SKM-1 treated with dmso at 0.1 percent for 144 hours (cell line): Measurements from ENCODE around the gene GPR132.
A peak's percentile ranks its signal among the peaks of the same experiment; 100 is the strongest.
"Not testable (repeated sequence)": the region's sequence is repeated elsewhere in the genome, so short reads cannot be mapped to it uniquely, and the experiment has no call there.

Source experiments
- DNase-seq: peaks from one replicate; lab custom pipeline; 2025; ENCODE audit not compliant: unreplicated experiment; lab: John Stamatoyannopoulos, UW

GPR132 gene, protein sequence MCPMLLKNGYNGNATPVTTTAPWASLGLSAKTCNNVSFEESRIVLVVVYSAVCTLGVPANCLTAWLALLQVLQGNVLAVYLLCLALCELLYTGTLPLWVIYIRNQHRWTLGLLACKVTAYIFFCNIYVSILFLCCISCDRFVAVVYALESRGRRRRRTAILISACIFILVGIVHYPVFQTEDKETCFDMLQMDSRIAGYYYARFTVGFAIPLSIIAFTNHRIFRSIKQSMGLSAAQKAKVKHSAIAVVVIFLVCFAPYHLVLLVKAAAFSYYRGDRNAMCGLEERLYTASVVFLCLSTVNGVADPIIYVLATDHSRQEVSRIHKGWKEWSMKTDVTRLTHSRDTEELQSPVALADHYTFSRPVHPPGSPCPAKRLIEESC

DNA sequence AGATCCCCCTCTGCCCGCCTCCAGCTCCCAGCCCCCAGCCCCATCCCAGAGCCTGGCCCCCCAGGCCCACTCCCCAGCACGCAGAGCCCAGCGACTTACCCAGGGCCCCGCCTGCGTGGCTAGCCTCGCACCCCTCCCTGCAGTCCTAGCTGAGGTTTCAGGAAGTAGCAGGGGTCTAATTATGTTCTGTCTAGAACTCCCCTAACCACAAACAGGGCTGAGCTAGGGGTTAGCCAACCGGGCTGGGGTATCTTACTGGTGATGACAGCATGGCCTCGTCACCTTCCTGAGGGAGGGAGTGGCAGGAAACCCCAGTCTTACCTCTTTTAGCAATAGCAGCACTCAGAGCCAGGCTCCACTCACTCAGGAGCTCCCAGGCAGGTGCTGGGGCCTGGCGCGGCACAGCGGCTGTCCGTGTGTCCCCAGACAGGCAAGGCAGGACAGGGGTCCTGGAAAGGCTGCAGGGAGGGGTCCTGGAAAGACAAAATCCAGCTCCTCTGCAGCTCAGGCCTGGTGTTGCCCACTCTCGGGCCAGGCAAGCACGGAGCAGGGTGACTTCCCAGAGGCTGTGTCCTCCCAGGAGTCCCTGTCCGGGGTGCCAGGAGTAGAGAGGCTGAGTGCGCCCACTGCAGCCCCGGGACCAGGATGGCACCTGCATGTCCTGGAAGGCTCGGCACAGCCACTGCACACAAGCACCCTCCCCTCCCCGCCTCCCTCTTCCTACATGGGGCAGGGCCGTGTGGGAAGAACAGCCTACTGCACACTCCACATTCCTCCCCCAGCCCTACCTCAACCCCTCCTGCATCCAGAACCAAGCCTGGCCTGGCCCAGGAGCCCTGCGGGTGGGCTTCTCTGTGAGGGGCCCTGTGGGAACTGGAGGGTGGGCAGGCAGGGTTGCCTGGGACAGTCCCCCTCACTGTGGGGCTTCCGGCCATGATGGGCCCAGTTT, at the start of gene GPR132:
GPR132 (minus strand) TSS at position 151 of the 949 bp plus-strand sequence. CDS start 10,010 bp downstream, outside the sequence.
- DNase-seq = peak; percentile 91

DNA sequence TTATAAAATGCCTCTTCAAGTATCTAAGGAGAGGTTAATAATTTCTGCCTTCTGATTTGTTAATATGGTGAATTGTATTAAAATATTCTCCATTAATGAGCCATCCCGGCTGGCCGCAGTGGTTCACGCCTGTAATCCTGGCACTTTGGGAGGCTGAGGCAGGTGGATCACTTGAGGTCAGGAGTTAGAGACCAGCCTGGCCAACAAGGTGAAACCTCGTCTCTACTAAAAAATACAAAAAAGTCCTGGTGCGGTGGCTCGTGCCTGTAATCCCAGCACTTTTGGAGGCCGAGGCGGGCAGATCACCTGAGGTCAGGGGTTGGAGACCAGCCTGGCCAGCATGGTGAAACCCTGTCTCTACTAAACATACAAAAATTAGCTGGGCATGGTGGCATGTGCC, 44.0 kb upstream of the GPR132 start:
- not testable (repeated sequence) for DNase-seq

DNA sequence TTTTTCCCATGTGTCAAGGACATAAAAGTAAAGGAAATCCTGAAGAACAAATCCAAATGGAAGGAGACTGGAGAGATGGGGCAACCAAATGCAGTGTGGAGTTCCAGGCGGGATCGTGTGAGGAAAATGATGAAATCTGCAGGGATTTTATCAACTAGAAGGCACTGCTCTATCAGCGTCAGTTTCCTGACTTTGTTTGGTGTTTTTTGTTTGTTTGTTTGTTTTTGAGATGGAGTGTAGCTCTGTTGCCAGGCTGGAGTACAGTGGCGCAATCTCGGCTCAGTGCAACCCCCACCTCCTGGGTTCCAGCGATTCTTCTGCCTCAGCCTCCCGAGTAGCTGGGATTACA, 43.3 kb upstream of the GPR132 start:
- DNase-seq = no peak

DNA sequence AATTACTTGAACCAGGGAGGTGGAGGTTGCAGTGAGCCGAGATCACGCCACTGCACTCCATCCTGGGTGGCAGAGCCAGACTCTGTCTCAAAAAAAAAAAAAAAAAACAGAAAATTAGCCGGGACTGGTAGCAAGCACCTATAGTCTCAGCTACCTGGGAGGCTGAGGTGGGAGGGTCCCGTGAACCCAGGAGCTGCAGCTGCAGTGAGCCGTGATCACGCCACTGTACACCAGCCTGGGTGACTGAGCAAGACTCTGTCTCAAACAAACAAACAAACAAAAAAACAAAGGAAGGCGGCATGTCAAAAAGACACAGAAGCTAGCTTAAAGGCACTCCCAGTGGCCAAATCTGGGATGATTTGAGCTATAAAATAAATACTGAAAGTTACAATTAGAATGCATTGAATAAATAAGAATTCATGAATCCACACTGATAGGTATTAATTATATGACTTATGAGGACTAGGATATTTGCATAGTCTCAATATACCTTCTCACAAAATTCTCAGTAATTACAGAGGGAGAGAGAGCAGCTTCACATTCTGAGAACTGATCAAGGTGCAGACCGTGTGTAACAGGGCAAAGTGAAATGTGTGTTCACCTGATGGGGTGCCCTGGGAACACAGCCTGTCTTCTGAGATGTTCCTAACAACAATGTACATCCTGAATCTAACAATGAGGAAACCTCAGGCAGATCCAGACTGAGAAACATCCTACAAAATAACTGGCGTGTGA, 42.7 kb upstream of the GPR132 start:
- no peak for DNase-seq

DNA sequence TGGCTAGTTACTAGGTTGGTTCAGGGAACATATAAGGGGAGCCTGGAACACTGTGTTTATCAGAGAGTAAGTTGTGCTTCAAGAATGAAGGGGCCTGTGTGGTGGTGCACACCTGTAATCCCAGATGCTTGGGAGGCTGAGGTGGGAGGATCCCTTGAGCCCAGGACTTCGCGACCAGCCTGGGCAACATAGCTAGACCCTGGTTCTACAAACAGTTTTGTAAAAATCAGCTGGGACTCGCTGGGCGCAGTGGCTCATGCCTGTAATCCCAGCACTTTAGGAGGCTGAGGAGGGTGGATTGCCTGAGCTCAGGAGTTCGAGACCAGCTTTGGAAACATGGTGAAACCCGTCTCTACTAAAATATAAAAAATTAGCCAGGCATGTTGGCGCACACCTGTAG, 42.1 kb upstream of the GPR132 start:
- DNase-seq = no peak

DNA sequence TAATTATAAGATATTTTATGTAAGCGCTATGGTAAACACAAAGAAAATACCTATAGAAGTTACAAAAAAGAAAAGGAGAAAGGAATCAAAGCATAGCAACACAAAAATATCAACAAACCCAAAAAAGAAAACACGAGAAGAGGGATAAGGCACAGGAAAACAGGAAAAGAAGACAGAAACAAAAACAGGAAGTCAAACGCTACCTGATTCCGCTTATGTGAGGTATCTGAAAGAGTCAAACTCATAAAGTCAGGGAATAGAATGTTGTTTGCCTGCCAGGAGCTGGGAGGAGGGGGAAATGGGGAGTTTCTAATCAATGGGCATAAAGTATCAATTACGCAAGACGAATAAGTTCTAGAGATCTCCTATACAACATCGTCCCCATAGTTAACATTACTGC, 39.9 kb upstream of the GPR132 start:
- no peak for DNase-seq

DNA sequence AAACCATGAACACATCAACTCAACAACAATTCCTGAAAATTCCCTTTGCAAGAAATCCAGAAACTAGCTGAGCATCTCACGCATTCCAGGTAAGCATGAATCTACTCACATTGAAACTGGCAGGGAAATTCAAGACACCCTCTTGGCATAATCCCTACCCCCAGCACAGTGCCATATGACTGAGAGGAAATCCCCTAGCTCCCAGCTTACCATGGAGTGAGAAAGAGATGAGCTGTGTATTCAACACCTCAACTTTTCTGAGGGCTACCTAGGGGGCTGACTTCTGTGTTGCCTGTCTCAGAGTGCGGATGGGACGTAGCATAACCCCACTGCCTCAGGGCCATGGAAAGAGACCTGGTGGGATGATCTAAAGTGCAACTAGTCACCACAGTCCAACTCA, 37.7 kb upstream of the GPR132 start:
- DNase-seq = no peak

DNA sequence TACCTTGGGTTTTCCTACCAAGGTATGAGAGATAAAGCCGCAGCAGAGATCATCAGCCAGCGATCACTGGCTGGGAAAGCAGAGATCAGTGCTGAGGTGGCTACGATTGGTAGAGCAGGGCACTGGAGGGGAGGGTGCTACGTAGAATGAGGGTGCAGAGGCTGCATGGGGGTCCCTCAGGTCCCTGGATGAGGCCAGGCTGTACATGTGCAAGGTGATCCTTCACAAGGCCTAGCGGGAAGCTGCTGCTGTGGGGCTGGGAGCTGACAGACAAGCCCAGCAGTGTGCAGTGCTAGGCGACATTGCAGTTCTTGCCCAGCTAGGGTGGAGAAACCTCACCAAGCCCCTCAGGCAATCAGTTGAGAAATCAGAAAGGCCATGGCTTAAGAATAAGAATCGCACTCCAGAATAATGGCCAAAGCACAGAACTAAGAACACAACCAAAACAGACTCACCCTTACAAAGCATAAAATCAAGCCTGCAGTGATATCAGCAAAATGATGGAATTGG, 37.2 kb upstream of the GPR132 start:
- no peak for DNase-seq

DNA sequence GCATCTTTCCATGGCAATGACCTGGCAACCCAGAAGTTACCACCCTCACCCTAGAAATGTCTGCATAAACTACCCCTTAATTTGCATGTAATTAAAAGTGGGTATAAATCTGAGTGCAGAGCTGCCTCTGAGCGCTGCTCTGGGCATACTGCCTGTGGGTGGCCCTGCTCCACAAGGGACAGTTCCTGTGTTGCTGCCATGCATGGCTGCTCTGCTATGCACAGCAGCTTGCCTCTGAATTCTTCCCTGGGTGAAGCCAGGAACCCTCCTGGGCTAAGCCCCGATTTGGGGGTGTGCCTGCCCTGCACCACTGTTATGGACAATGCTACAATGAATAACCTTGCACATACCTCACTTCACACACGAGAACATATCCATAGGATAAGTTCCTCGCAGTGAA, 35.7 kb upstream of the GPR132 start:
- no peak for DNase-seq

DNA sequence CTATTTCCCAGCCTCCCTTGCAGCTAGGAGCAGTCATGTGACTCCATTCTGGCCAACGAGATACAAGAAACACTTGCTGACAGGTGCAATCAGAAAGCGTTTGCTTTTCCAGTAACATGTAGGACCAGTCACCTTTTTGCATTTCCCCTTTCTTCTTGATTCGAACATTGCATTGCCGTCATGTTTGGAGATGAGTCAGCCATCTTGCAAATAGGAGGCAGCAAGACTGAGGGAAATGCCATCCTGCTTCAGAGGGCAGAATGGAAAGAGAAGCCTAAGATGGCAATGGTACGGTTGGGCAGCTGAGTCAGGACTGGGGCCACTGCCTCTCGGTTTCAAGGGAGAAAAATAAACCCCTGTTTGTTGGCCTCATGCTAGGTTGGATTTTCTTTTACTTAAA, 34.5 kb upstream of the GPR132 start:
- no peak for DNase-seq

DNA sequence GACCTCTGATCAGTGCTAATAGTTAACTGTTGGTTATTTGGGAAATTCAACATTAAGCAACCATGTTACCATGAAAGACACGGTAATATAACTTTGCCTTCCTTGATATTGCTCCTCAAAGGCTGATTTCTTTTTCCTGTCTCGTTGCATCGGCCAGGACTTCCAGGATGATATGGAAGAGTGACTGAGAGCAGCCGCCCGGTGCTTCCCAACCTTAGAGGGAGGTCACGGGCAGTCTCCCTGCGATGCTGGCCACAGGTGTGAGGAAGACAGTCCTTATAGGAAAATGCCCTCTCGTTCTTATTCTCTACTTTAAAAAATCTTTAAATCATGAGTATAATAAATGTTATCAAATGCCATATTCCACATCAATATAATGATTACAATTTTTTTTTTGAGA, 33.1 kb upstream of the GPR132 start:
- no peak for DNase-seq

DNA sequence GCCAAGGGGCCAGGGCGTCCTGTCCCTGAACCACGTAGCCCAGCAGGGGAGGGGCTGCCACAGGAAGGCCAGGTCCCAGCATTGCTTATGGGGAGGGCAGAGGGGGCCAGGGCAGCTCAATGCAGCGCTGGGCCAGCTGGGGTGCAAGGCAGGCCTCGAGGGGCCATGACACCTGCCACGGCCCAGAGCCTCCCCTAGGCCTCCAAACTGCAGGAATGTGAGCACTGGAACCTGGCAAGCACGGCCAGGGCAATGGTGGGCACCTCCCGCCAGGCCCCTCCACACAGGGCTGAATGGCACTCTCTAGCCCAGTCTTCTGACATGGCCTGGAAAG, 32.5 kb upstream of the GPR132 start:
- no peak for DNase-seq

DNA sequence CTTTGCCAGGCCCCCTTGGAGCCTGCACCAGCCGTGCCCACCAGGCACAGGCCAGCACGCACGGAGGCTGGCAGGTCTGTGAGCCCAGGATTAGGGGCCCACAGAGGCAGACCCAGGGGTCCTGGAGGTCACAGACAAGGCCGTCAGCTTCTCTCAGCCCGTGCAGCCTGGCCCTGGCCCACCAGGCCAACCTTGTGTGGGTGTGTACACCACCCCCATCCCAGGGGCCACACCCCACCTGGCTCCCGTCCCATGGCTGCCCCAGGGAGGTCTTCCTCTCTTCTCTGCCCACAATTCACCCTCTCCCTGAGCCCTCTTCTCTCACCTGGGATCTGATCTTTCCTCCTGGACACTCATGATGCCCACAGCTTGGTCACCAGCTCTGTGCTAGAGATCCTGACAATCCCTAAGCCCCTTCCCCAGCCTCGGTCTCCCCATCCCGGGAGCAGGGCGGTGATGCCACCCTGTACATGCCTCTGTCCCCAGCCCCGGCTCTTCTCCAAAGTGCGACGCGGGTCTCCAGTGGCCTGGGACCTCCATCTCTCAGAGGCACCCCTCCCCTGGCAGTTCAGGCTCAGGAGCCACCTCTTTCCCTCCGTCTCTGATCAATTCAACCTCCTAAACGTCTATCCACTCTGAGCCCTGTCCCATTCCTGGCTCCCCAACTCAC, 31.1 kb upstream of the GPR132 start:
- DNase-seq = no peak

DNA sequence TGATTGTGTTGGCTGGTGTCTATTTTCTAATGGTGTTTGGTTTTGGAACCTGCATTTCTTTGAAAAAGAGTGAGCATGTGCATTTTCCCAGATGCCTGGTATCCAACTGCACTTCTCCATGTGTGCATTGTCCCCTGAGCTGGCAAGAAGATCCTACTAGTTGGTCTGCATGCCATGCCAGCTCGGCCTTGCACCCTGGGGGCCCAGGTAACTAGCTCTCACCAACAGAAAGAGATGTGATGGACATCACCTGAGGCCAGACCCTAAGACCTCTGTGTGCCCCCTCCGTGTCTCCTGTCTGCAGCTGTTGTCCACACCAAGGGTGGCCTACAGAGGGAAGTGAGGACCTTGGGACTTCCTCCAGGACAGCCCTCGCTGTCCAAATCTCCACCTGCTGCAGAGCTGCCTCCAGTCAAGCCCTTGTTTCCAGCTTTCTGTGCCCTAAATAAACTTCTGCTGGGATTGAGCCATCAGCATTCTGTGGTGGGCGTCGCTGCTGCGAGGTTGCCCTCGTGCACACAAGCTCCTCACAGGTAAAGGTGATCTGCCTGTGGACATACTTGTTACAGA, 30.1 kb upstream of the GPR132 start:
- DNase-seq = no peak

DNA sequence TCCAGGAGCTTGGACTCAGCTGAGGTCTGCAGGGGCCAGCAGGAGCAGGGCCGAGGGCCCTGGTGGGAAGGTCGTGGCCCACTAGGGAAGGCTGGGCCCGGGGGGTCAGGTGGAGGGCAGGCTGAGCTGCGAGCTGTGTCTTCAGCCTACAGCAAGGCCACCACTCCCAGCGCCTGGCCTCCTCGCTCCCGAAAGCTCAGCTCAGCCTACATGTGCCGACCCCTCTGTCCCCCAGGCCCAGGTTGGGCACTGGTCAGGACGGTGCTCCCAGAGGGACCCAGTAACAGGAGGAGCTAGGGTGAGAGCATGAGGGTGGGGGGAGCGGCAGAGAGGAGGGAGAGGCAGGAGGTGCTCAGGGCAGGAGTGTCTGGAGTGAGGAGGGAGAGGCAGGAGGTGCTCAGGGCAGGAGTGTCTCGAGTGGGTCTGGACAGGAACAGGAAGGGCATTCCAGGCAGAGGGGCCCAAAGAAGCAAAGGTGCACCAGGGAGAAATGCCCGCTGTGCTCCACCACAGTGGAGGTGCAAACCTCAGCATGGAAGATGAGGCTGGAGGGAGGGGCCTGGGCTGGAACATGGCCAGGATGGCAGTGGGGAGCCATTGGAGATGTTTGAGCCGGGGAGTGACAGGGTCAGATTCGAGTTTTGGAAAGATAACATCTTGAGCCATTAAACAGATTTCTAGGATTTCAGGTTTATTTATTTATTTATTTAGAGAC, 29.1 kb upstream of the GPR132 start:
- DNase-seq = no peak

DNA sequence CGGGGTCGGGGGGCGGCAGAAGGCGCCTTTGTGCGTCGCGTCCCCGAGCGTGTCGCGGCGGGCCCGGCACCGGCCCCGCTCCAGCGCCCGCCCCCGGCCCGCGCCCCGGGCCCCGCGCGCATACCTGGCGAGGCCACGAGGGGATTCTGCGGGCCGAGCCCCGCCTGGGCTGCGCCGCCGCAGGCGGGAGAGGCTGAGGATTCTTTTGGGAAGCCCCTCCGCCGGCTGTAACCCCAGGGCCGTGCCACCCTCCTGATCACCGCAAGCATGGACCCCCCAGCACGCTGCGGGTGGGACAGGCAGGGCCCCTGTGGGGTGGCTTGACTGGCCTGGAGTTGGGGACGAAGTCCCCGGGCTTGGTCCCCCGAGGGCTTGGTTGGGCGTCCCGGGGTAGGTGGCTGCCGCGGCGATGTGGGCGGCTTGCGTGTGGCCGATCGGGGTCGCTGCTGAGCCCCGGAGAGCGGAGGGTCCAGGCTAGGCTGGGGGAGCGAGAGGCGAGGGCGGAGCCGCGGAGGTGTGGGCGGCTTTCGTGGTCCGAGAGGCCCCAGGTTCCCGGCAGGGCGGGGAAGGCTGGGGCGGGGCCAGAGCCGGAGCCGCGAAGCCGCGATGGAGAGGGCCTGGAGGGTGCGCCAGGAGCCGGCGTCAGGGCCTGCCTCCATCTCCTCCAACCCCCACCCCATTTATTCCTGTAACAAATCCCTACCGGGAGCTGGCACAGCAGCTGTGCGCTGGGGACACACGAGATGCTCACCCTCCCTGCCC, 28.4 kb upstream of the GPR132 start:
- peak; percentile 10 for DNase-seq

DNA sequence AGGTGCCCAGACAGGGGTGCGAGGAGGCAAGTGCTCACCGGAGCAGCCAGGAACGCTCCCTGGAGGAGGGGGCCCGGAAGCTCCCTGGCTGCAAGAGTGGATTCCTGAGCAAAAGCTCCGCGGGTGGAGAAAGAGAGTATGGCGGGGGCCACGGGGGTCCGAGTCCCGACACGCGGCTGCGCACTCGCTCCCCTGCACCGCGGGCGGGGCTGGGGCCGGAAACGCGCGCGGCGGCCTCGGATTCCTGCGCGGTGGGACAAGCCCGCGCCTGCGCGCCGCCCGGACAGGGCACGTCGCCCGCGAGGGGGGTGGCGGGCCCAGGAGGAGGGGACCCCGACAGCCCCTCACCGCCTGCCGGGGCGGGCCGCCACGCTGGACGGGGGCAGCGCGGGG, 27.8 kb upstream of the GPR132 start:
- DNase-seq = no peak

DNA sequence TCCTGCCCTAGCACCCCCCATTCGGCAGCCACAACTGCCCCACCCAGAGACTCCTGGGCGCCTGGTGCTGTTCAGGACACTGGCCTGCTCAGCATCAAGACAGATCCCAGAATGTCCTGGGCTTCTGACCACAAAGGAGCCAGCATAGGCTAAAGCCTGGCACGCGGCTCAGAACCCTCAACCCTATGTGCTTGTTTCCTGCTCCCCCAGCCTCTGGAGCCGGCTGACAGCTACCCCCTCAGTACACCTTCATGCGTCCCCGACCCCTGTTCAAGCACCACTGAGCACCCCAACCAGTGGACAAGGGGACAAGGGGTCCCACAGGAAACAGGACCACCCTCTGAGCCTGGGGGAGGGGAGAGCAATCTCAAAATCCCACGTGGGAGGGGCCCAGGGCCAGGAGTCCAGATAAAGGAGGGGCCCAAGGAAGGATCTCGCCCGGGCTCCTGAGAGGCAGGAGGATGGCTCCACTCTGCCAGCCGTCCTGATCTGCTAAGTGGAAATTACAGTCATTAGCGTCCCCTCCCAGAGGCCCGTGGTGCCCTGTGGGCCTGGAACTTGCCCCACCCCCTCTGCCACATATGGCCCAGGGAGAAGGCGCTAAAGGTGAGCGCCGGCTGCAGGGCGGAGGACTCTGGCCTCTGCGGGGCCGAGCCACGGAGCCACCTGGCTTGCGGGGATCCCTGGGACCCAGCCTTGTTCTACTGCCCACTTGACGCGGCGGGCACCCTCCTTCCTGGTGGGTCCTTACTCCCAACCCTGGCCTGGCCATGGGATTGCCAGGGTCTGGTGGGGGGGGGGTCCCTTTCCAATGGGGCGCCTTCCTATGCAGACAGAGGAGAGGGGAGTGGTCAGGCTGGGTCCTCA, 27.2 kb upstream of the GPR132 start:
- DNase-seq = no peak
